Testis (tissue), 5 donors: ENCODE measurements around the gene GCSH. TPM values are rescaled to one million over a fixed set of nuclear protein-coding genes. Genes with fewer than 3 reads are reported as not detected.
A peak's percentile ranks its signal among the peaks of the same experiment; 100 is the strongest.

Experiments used
- DNase-seq: peaks from one replicate; pipeline ENCODE4 v3.0.0-alpha.2; 2019
- H3K27ac ChIP-seq, 2 donors: fragments of 200-600 bp; sonication (generic); one replicate each; pipeline ENCODE4 v1.5.1; 2019
- H3K27me3 ChIP-seq: fragments of 200-600 bp; sonication (generic); one replicate; pipeline ENCODE4 v1.5.1; 2019
- H3K36me3 ChIP-seq: fragments of 200-600 bp; sonication (generic); one replicate; pipeline ENCODE4 v1.5.1; 2017; ENCODE audit warnings: low read depth; ENCODE audit errors: missing control alignments
- H3K4me1 ChIP-seq: fragments of 200-600 bp; sonication (generic); one replicate; pipeline ENCODE4 v1.5.1; 2019
- H3K4me3 ChIP-seq, 2 donors: fragments of 200-600 bp; sonication (generic); one replicate each; pipeline ENCODE4 v1.5.1; 2017 to 2019
- H3K9me3 ChIP-seq: fragments of 200-600 bp; sonication (generic); one replicate; pipeline ENCODE4 v1.5.1; 2017
- POLR2A ChIP-seq: fragments of 450-650 bp; IDR thresholded peaks from one replicate; pipeline ENCODE4 v1.6.1; 2017; ENCODE audit warnings: antibody characterized with exemption, mild to moderate bottlenecking, moderate library complexity
- WGBS, 2 donors: methylation state at CpG; one replicate each; pipeline ENCODE4 v1.1.5; 2018; 5-methylcytosine and 5-hydroxymethylcytosine counted together
- intact Hi-C: fragments of 100-400 bp; cut with DNase I; formaldehyde crosslinking; loops from one replicate; pipeline ENCODE4 v1.15.1; 2023; ENCODE audit warnings: low total_unique reads
- long read RNA-seq, 2 donors: transcript quantifications; one replicate each; lab custom pipeline, GENCODE V29; 2026
- polyA plus RNA-seq: library from polyadenylated mRNA; stranded (reverse); fragments of 350-450 nt; fragmentation: Illumina TruSeq; extraction: RNeasy Lipid Tissue Mini Kit (QIAGEN cat#74804); gene quantifications from one replicate; pipeline ENCODE4 v1.2.3, GENCODE V29; 2014; ENCODE audit warnings: low read depth, low replicate concordance; ENCODE audit not compliant: insufficient read depth
- total RNA-seq, 2 donors: library from RNA; depleted of rRNA; stranded (reverse); fragments of >200 nt; gene quantifications; one replicate each; pipeline ENCODE4 v1.2.3, GENCODE V29; 2016
- TF ChIP-seq, protein P1 (sequence below), 3 experiments: fragments of 450-650 bp in 2 of 3; fragments of 200-600 bp in 1 of 3; sonication (generic) in 1 of 3; IDR thresholded peaks; one replicate each; pipeline ENCODE4 v1.5.1; 2016 to 2019; ENCODE audit warnings: antibody characterized with exemption in 3 of 3, mild to moderate bottlenecking in 2 of 3, moderate library complexity in 1 of 3

GCSH gene
- total RNA-seq: 10 to 100 TPM; 10.3 to 18.4 TPM
- 19.4 TPM for polyA plus RNA-seq
- long read RNA-seq, donor 1, transcript GCSH-201 (5 exons, 1,597 nt): major isoform, 11 of 21 reads
- long read RNA-seq, donor 1, partial matches to known transcripts: 7 of 21 reads
- long read RNA-seq, donor 1, other reads (novel, unspliced or antisense): 0 of 21 reads
- long read RNA-seq, donor 2, transcript GCSH-201 (5 exons, 1,597 nt): major isoform, 7 of 11 reads
- long read RNA-seq, donor 2, partial matches to known transcripts: 0 of 11 reads
- long read RNA-seq, donor 2, other reads (novel, unspliced or antisense): 0 of 11 reads

DNA sequence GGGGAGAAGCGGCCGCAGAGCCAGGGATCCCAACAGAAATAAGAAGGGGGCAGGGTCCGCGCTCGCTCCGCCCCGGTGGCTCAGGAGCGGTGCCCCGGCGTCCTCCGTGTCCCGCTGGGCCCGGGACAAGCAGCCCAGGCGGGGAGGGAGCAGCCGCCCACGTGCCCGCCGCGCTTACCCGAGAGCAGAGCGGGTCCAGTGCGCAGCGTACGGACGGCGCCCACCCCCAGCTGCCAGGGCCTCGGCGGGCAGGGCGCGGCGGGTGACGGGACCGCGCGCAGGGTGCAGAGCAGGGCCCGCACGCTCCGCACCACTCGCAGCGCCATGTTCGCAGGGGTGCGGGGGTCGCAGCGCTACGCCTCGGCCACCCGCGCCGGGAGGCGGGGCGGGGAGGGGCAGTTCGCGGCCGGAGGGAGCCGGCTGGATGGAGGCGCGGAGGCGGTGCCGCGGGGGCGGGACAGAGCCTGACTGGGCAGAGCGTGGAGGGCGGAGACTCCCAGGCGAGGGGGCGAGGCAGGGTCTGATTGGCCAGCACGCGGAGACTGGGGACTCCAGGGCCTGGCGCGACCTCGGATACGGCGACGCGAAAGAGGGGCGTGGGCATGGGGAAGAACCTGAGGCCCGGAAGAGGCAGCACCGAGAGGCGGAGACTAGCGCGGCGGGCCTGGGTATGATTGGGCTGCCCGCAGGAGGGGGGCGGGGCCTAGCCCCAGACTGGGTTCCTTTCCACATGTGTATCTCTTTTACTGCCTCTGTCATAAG lies at the start of gene GCSH:
Gene GCSH, minus strand, starts transcription at position 443 of the 762 bp plus-strand sequence. Its CDS starts 117 bp downstream, at position 326.
- Histone ChIP-seq H3K9me3 (no peaks in the 10 kb centered on the region), H3K4me1 (no peaks in the 10 kb centered on the region), H3K27ac (peak within 1 kb of the TSS; percentile 22 to 81), H3K4me3 (peak within 1 kb of the TSS; percentile 73 to 76), H3K27me3 (no peaks in the 10 kb centered on the region), H3K36me3 (no peaks in the 10 kb centered on the region)
- intact Hi-C loops: no loop called here
- TF ChIP-seq, protein P1, sequence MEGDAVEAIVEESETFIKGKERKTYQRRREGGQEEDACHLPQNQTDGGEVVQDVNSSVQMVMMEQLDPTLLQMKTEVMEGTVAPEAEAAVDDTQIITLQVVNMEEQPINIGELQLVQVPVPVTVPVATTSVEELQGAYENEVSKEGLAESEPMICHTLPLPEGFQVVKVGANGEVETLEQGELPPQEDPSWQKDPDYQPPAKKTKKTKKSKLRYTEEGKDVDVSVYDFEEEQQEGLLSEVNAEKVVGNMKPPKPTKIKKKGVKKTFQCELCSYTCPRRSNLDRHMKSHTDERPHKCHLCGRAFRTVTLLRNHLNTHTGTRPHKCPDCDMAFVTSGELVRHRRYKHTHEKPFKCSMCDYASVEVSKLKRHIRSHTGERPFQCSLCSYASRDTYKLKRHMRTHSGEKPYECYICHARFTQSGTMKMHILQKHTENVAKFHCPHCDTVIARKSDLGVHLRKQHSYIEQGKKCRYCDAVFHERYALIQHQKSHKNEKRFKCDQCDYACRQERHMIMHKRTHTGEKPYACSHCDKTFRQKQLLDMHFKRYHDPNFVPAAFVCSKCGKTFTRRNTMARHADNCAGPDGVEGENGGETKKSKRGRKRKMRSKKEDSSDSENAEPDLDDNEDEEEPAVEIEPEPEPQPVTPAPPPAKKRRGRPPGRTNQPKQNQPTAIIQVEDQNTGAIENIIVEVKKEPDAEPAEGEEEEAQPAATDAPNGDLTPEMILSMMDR (IDR thresholded peaks at IDR 0.05): no peak
- no peak for TF ChIP-seq POLR2A
- 0 to 1% methylated on average over 8 to 25 of the region's 83 CpGs for WGBS, 2 donors
- peak; percentile 99 for DNase-seq

DNA sequence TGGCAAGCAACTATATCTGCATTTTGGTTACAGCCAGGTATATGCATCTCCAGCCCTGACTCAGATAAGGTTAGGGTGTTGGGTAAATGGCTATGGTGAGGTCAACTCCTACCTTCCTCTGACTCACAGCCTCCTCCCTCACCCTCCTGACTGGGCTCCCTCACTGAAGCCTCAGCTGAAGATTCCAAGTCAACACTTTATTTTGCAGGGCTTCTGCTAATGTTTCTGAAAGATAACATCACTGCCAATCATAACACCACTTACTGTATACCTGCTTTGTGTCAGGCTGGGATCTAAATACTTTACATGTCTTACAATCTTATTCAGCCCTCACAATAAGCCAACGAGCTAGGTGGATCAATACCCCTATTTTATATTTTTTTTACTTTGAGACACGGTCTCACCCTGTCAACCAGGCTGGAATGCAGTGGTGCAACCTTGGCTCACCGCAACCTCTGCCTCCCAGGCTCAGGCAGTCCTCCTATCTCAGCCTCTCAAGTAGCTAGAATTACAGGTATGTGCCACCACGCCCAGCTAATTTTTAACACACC lies 47.8 kb upstream of the GCSH start:
- intact Hi-C loops: no loop called here
- peaks cover 5% of the 10 kb centered on the region for H3K4me1 ChIP-seq
- no peak overlapping the region for H3K27ac ChIP-seq
- no peaks in the 10 kb centered on the region for H3K27me3 ChIP-seq
- WGBS, 2 donors: 77 to 86% methylated on average over 4 of the region's 4 CpGs
- no peak for TF ChIP-seq POLR2A
- TF ChIP-seq, protein P1 (IDR thresholded peaks at IDR 0.05): no peak
- H3K36me3 ChIP-seq: no peaks in the 10 kb centered on the region
- H3K4me3 ChIP-seq: no peak overlapping the region
- no peak for DNase-seq
- H3K9me3 ChIP-seq: no peaks in the 10 kb centered on the region

DNA sequence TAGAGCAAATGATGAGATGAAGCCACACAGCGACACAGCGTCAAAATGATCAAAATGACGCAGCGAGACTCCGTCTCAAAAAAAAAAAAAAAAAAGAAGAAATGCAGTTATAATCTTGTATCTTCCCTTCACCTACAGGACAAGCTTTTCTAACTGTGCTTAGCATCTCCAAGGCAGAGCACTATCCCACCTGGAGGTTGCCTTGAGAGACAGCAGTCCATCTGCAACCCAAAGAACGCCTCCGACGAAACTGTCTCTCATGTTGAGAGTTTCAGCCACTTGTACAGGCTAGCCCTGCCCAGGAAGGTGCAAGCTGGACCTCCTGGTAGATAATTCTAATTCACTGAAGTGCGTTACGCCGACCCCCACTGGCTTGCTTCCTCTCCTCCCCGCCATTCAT lies 46.7 kb upstream of the GCSH start:
- 84% methylated on average over 12 of the region's 12 CpGs for WGBS, 2 donors
- no peak for DNase-seq
- intact Hi-C loops: no loop called here
- Histone ChIP-seq H3K27me3 (no peaks in the 10 kb centered on the region), H3K9me3 (no peaks in the 10 kb centered on the region), H3K36me3 (no peaks in the 10 kb centered on the region), H3K27ac (no peak overlapping the region), H3K4me3 (no peak overlapping the region), H3K4me1 (peaks cover 5% of the 10 kb centered on the region)
- TF ChIP-seq, protein P1 (IDR thresholded peaks at IDR 0.05): no peak
- no peak for TF ChIP-seq POLR2A

DNA sequence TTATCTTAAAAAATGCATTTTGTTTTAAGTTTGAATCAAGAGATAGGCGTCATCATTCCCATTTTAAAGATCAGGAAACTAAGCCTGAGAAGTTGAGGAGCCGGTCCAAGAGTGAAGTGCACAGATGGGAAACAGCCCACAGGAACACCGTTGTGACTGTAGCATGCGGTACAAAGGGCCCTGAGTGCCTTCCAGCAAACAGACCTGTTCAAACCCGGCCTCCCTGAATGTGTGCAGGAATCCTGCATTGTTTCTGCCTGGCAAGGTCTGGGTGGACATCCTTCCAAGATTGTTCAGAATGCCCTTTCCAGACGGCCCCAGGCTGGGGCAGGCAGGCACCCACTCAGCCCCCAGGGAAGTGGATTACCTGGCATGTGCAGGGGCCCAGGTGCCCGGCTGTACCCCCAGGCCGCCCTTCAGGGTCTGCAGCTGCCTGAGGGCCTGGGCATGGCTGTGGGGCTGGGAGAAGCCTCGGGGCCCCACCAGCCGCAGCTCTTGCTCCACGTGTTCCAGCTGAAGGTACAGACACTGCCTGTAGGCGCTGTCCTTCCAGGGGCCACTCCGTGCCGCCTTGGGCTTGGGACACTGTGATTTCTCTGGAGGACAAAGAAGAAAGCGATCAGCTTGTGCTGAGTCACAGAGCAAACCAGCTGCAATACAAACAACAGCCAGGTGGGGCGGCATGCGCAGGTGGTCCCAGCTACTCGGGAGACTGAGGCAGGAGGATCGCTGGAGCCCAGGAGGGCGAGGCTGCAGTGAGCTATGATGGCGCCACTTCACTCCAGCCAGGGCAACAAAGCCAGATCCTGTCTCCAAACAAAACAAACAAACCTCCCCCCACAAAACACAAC lies 45.0 kb upstream of the GCSH start:
- Histone ChIP-seq H3K4me3 (no peak overlapping the region), H3K9me3 (no peaks in the 10 kb centered on the region), H3K27me3 (no peaks in the 10 kb centered on the region), H3K36me3 (no peaks in the 10 kb centered on the region), H3K27ac (no peak overlapping the region), H3K4me1 (peaks cover 14% of the 10 kb centered on the region)
- 73 to 85% methylated on average over 13 to 21 of the region's 21 CpGs for WGBS, 2 donors
- TF ChIP-seq, protein P1 (IDR thresholded peaks at IDR 0.05): no peak
- TF ChIP-seq POLR2A: no peak
- DNase-seq: peak; percentile 16
- intact Hi-C loops: no loop called here
